ENCODE data around the gene ABCB6.

ABCB6 gene

DNA sequence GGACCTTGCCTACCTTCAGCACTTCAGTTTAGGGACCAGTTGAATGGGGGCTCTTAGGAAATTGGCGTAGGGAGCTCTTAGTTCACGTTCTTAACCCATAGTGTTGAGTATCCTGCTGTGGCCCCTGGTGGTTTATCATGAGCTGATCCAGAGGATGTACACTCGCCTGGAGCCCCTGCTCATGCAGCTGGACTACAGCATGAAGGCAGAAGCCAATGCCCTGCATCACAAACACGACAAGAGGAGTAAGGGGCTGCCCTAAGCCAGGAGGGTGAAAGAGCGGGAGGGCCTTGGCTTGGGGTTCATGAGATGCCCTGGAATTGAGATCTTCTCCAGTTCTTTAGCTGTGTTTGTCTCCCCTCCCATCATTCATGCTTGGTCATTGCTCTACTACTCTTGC is 37.8 kb downstream of the ABCB6 start:
- peaks cover 57% of the 10 kb centered on the region for H3K36me3 ChIP-seq
- no peak for DNase-seq
- TF ChIP-seq, protein P1, sequence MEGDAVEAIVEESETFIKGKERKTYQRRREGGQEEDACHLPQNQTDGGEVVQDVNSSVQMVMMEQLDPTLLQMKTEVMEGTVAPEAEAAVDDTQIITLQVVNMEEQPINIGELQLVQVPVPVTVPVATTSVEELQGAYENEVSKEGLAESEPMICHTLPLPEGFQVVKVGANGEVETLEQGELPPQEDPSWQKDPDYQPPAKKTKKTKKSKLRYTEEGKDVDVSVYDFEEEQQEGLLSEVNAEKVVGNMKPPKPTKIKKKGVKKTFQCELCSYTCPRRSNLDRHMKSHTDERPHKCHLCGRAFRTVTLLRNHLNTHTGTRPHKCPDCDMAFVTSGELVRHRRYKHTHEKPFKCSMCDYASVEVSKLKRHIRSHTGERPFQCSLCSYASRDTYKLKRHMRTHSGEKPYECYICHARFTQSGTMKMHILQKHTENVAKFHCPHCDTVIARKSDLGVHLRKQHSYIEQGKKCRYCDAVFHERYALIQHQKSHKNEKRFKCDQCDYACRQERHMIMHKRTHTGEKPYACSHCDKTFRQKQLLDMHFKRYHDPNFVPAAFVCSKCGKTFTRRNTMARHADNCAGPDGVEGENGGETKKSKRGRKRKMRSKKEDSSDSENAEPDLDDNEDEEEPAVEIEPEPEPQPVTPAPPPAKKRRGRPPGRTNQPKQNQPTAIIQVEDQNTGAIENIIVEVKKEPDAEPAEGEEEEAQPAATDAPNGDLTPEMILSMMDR (IDR thresholded peaks at IDR 0.05; ENCODE audit: low read depth, low read length) = no peak
- H3K9me3 ChIP-seq (ENCODE audit: severe bottlenecking) = no peaks in the 10 kb centered on the region
- no peaks in the 10 kb centered on the region for H3K27me3 ChIP-seq (ENCODE audit: insufficient read depth, low read depth, severe bottlenecking)
- H3K27ac ChIP-seq = no peak overlapping the region
- H3K4me3 ChIP-seq (ENCODE audit: low read depth, low read length) = no peak overlapping the region

DNA sequence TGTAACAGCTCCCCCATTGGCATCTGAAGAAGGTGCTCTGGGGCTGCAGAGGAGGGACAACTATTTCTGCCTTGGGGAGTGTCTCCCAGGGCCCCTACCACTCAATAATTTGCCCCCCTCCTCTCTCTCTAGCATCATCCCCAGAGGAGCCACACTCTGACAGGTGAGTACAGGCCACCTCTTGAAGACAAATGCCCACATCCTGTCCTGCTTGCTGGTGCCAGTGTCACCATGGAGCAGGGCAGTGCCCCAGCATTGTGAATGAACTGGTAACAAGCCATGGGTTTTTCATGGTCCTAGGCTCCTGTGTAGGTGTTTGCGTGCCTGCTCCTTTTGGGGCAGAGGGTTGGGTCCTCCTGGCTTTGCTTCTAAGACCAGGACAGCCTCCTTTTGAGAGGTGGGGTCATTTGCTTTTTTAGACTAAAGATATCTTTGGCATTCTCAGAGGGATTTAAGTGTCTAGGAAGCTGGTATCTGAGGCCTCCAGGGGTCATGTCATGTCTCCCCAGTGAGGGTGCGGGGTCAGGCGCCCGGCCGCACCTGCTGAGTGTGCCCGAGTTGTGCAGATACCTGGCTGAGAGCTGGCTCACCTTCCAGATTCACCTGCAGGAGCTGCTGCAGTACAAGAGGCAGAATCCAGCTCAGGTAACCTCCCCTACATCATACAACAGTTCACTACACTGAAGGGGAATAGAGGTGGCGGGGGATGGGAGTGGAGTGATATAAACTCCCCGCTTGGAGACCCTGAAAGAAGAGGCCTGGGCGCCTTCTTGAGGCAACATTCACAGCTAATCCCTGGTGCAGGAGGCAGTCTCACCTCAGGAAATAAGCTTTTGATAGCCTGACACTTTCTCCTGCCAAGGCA is 38.9 kb downstream of the ABCB6 start:
- Histone ChIP-seq H3K27me3 (ENCODE audit: insufficient read depth, low read depth, severe bottlenecking) (no peaks in the 10 kb centered on the region), H3K4me3 (ENCODE audit: low read depth, low read length) (no peak overlapping the region), H3K27ac (no peak overlapping the region), H3K36me3 (peaks cover 53% of the 10 kb centered on the region), H3K9me3 (ENCODE audit: severe bottlenecking) (no peaks in the 10 kb centered on the region)
- TF ChIP-seq, protein P1 (IDR thresholded peaks at IDR 0.05; ENCODE audit: low read depth, low read length) = no peak
- no peak for DNase-seq

DNA sequence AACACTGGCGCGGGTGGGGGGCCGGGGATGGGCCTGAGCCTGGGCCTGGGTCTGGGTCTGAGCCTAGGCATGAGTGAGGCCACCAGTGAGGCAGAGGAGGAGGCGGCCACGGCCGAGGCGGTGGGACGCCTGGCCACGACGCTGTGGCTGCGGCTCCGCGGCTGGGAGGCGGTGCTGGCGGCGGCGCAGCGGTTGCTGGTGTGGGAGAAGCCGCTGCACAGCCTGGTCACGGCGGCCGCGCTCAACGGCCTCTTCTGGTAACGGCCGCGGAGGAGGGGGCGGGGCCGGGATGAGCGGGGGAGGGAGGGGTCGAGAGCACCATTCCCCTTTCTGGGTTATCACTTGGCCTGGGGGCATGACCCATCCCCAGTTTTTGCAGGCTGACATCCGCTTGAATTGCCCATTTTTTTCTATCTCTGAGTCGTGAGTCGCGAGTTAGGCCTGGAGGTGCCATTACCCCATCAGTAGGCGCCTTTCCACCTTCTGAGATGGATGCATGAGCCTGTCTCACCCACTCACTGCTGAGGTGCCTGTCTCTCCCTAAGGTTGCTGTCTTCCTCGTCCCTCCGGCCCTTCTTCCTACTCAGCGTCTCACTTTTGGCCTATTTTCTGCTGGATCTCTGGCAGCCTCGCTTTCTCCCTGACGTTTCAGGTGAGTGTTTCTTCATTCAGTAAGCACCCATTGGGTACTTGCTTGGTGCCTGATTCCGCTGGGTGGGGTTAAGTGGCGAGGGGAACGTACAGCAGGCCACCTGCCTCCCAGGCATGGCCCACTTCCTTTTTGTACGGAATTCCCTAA is 40.2 kb downstream of the ABCB6 start:
- TF ChIP-seq, protein P1 (IDR thresholded peaks at IDR 0.05; ENCODE audit: low read depth, low read length) = no peak
- peak; percentile 58 for DNase-seq
- peaks cover 64% of the 10 kb centered on the region for H3K36me3 ChIP-seq

DNA sequence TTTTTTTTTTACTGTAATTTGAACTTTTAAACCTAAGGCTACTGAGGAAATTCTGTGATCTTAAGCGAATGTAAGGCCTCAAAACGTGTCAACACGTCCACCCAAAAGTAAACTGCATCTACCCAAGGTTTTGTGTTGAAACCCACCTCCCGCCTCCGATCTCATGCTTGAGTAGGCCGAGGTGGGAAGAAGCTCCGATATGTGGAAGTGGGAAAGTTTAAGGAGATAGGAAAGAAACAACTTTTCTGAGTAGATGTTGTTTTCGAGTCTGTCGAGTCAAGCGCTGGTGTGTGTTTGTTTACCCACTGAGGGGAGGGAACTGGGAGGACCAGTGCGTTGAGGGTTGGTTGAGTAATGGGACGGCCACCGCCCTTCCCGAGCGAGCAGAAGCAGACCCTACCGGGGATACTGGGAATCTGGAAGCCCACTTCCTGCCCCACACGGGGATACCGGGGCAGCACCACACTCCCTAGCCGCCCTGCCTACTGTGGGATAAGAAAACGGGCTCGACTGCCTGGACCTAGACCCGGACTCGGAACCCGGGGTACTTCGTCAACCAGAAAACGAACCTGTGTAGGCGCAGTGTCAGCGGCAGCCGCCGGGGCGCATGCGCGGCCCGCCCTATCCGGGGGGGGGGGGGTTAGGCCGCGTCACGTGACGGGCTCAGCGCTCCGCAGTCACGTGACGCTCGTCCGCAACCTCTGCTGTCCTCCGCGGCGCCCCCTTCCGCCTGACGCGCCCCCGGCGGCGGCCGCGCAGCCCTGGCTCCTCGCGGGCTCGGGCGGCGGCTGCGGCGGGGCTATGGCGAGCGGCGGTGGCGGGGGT is 41.0 kb downstream of the ABCB6 start, which contains the start of gene RETREG2:
Gene RETREG2 (plus strand): TSS at position 724 of the 825 bp plus-strand sequence. CDS start 78 bp downstream, at position 802.
- Histone ChIP-seq H3K4me3 (ENCODE audit: low read depth, low read length) (peak within 1 kb of the TSS; percentile 63), H3K36me3 (peaks cover 64% of the 10 kb centered on the region)
- DNase-seq = peak; percentile 82

More for the DNA sequence above, 40.2 kb downstream of the ABCB6 start:
- peak overlapping the region; percentile 88 for H3K27ac ChIP-seq
- no peaks in the 10 kb centered on the region for H3K9me3 ChIP-seq (ENCODE audit: severe bottlenecking)
- H3K27me3 ChIP-seq (ENCODE audit: insufficient read depth, low read depth, severe bottlenecking) = no peaks in the 10 kb centered on the region
- peak overlapping the region; percentile 63 for H3K4me3 ChIP-seq (ENCODE audit: low read depth, low read length)

More for the DNA sequence above, 41.0 kb downstream of the ABCB6 start, which contains the start of gene RETREG2:
- H3K27ac ChIP-seq = peak within 1 kb of the TSS; percentile 88
- TF ChIP-seq, protein P1 (IDR thresholded peaks at IDR 0.05; ENCODE audit: low read depth, low read length) = peak; percentile 57
- H3K27me3 ChIP-seq (ENCODE audit: insufficient read depth, low read depth, severe bottlenecking) = no peaks in the 10 kb centered on the region
- no peaks in the 10 kb centered on the region for H3K9me3 ChIP-seq (ENCODE audit: severe bottlenecking)
